Measurements from ENCODE around the gene GLRA3. TPM values are rescaled to one million over a fixed set of nuclear protein-coding genes. Genes with fewer than 3 reads are reported as not detected.
A peak's percentile ranks its signal among the peaks of the same experiment; 100 is the strongest.

The GLRA3 gene
- total RNA-seq, 1 donor from 2014 or later, result not detected

- DNase-seq (ENCODE audit: low read depth), result no peak
- no peak for TF ChIP-seq CTCF (conservative IDR thresholded peaks at IDR 0.05; ENCODE audit: low read depth, low read length)
- no peak overlapping the region for H3K4me3 ChIP-seq (ENCODE audit: low read depth, low read length)
Observed at GRCh38 chr4:174717828-174718227, 111.2 kb downstream of the GLRA3 start.

- no peak for TF ChIP-seq CTCF (conservative IDR thresholded peaks at IDR 0.05; ENCODE audit: low read depth, low read length)
- no peak overlapping the region for H3K4me3 ChIP-seq (ENCODE audit: low read depth, low read length)
- DNase-seq (ENCODE audit: low read depth), result no peak
Observed at GRCh38 chr4:174716986-174717770, 111.9 kb downstream of the GLRA3 start.

- DNase-seq (ENCODE audit: low read depth), result peak; percentile 9
- peak; percentile 95 for TF ChIP-seq CTCF (conservative IDR thresholded peaks at IDR 0.05; ENCODE audit: low read depth, low read length)
- no peak overlapping the region for H3K4me3 ChIP-seq (ENCODE audit: low read depth, low read length)
Observed at GRCh38 chr4:174714393-174715211, 114.4 kb downstream of the GLRA3 start.

GRCh38 chr4:174713821-174714220, 115.2 kb downstream of the GLRA3 start:
- DNase-seq (ENCODE audit: low read depth), result no peak
- TF ChIP-seq CTCF (conservative IDR thresholded peaks at IDR 0.05; ENCODE audit: low read depth, low read length), result no peak
- no peak overlapping the region for H3K4me3 ChIP-seq (ENCODE audit: low read depth, low read length)

DNA sequence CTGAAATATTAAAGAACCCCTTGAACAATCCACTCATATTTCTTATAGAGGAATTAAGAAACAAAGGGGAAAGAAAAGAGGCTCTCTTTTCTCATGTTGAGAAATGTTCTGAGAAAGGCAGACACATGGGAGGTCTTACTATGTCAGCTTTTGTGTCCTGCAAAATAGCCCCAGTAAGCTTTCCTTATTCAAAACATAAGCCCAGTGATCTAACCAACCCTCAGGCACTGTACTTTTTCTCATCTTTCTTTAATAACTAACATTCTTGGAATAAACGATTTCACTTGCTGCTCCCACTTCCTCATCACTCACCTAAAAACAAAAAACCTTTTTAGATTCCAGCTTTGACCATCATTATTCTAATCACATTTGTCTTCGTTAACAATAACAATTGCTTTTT, 115.9 kb downstream of the GLRA3 start:
- TF ChIP-seq CTCF (conservative IDR thresholded peaks at IDR 0.05; ENCODE audit: low read depth, low read length), result no peak
- DNase-seq (ENCODE audit: low read depth), result no peak
- H3K4me3 ChIP-seq (ENCODE audit: low read depth, low read length), result no peak overlapping the region

GRCh38 chr4:174709526-174709925, 119.5 kb downstream of the GLRA3 start:
- H3K4me3 ChIP-seq (ENCODE audit: low read depth, low read length), result no peak overlapping the region
- DNase-seq (ENCODE audit: low read depth), result no peak
- no peak for TF ChIP-seq CTCF (conservative IDR thresholded peaks at IDR 0.05; ENCODE audit: low read depth, low read length)

All from epithelial cell of proximal tubule (primary cell).